DND-41 (cell line): ENCODE data around the gene PHF2.

Source experiments
- ATAC-seq: fragments of 200-7000 bp; cut with Tn5 transposase; 3 replicates; pipeline ENCODE4 v1.9.1; 2021; ENCODE audit warnings: low read depth; ENCODE audit not compliant: insufficient read depth
- DNase-seq: peaks from one replicate; pipeline ENCODE4 v3.0.0-alpha.2; 2020
- H2AFZ ChIP-seq: 2 replicates; pipeline ENCODE4 v1.6.0; 2012; ENCODE audit warnings: low read depth, low read length
- H3K27ac ChIP-seq: 2 replicates; pipeline ENCODE4 v1.5.1; 2012; ENCODE audit warnings: low read length, inconsistent platforms
- H3K27me3 ChIP-seq: fragments of 200-600 bp; sonication (generic); 2 replicates; pipeline ENCODE4 v1.6.0; 2012; ENCODE audit warnings: low read length, mild to moderate bottlenecking, inconsistent platforms; ENCODE audit not compliant: insufficient read depth, poor library complexity
- H3K36me3 ChIP-seq: 2 replicates; pipeline ENCODE4 v1.5.1; 2012; ENCODE audit warnings: low read length, inconsistent platforms; ENCODE audit not compliant: insufficient read depth
- H3K4me1 ChIP-seq: 2 replicates; pipeline ENCODE4 v1.5.1; 2012; ENCODE audit warnings: mild to moderate bottlenecking, low read length; ENCODE audit not compliant: insufficient read depth
- H3K4me2 ChIP-seq: 2 replicates; pipeline ENCODE4 v1.6.0; 2012; ENCODE audit warnings: mild to moderate bottlenecking, moderate library complexity, low read length, inconsistent platforms; ENCODE audit not compliant: insufficient read depth
- H3K4me3 ChIP-seq, 2 experiments: fragments of 200-600 bp in 1 of 2; shearing (Covaris generic) in 1 of 2; 2 replicates each; pipeline ENCODE4 v1.5.1; 2012 to 2016; ENCODE audit warnings: inconsistent platforms in 2 of 2, low read length in 2 of 2, mild to moderate bottlenecking in 2 of 2, low read depth in 1 of 2, moderate library complexity in 1 of 2
- H3K79me2 ChIP-seq: 2 replicates; pipeline ENCODE4 v1.6.0; 2012; ENCODE audit warnings: low read length, inconsistent platforms; ENCODE audit not compliant: insufficient read depth
- H3K9ac ChIP-seq: 2 replicates; pipeline ENCODE4 v1.6.0; 2012; ENCODE audit warnings: low read depth, mild to moderate bottlenecking, inconsistent platforms, low read length, moderate library complexity
- H3K9me3 ChIP-seq: 2 replicates; pipeline ENCODE4 v1.5.1; 2012; ENCODE audit warnings: low read length, moderate library complexity, mild to moderate bottlenecking, inconsistent platforms; ENCODE audit not compliant: insufficient read depth, severe bottlenecking
- H4K20me1 ChIP-seq: 2 replicates; pipeline ENCODE4 v1.6.0; 2012; ENCODE audit warnings: low read length; ENCODE audit not compliant: insufficient read depth
- EZH2 ChIP-seq: IDR thresholded peaks from 3 replicates; pipeline ENCODE4 v1.6.1; 2012; ENCODE audit warnings: borderline replicate concordance, low read depth, mild to moderate bottlenecking, moderate library complexity, low read length, inconsistent platforms; ENCODE audit not compliant: severe bottlenecking
- TF ChIP-seq, protein P1 (sequence below): IDR thresholded peaks from 2 replicates; pipeline ENCODE4 v1.5.1; 2012; ENCODE audit warnings: borderline replicate concordance, low read length, moderate library complexity, mild to moderate bottlenecking; ENCODE audit not compliant: poor library complexity, severe bottlenecking; ENCODE audit errors: extremely low read depth

Gene PHF2

DNA sequence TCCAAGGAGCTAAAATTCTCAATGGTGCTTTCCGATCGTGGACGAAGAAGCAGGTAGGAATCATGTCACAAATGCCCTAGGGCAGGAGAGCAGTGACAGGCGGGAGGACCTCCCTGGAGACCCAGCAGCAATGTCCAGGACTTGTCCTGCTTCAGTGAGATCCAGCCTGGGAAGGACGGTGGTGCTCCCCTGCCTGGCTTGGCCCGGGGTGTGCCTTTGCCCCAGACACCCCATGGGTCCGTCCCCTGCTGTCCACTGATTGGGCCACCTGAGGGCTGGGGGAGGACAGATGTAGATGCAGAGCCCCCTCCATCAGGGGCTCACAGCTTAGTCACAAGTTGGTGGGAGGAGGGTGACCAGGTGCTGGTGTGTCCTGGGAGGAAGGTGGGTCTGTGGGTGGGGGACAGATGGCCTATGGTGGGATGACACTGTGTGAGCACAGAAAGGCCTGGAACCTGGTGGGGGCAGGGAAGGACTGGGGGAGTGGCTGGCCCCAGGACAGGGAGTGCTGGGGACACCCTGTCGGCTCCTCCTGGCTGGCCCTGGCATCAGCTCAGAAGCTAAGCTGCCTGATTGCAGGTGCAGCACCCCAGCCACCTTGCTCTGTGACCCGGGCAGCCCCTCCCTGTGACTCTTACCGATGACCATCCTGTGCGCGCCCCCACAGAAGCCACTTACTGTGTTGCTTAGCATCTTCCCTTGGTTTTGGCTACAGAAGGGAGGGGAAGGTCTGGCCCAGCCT, 82.0 kb downstream of the PHF2 start:
- TF ChIP-seq, protein P1, sequence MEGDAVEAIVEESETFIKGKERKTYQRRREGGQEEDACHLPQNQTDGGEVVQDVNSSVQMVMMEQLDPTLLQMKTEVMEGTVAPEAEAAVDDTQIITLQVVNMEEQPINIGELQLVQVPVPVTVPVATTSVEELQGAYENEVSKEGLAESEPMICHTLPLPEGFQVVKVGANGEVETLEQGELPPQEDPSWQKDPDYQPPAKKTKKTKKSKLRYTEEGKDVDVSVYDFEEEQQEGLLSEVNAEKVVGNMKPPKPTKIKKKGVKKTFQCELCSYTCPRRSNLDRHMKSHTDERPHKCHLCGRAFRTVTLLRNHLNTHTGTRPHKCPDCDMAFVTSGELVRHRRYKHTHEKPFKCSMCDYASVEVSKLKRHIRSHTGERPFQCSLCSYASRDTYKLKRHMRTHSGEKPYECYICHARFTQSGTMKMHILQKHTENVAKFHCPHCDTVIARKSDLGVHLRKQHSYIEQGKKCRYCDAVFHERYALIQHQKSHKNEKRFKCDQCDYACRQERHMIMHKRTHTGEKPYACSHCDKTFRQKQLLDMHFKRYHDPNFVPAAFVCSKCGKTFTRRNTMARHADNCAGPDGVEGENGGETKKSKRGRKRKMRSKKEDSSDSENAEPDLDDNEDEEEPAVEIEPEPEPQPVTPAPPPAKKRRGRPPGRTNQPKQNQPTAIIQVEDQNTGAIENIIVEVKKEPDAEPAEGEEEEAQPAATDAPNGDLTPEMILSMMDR: no peak
- no peak for TF ChIP-seq EZH2

DNA sequence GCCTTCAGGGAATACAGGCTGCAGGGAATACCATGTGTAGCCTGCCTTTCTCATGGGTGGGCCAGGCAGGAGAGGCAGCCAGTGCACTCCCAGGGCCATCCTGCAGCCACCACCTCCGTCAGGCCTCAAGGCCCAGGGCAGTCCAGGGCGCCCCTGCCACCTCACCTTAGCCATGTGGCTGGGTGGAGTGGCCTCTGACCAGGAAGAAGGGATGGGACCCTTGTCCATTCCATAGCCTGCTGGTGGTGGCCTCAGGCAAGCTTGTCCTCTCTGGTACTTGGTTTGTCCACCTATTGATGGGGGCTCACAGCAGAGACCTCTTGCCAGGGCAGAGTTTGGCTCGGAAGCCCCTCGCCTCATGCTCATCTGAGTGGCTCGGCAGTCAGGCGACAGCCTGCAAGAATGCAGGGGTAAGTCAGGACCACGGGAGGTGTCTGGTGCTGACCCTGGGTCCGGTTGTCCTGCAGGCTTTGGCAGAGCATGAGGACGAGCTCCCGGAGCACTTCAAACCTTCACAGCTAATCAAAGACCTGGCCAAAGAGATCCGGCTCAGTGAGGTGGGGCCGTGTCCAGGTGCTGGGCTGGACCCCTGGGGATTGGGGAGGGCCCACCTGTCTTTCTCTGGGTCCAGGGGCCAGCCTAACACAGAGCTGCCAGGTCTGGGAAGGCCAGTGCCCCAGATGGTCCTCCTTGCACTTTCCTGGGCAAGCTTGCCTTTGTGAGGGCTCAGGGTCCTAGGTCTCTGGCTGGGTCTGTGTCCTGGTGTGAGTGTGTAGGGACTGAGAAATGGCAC, 82.9 kb downstream of the PHF2 start:
- H3K9ac ChIP-seq: no peak overlapping the region
- H4K20me1 ChIP-seq: no peaks in the 10 kb centered on the region

More for the DNA sequence above, 82.0 kb downstream of the PHF2 start:
- H3K27me3 ChIP-seq: no peaks in the 10 kb centered on the region
- H3K4me1 ChIP-seq: no peaks in the 10 kb centered on the region
- H2AFZ ChIP-seq: no peak overlapping the region
- no peak overlapping the region for H3K9ac ChIP-seq
- H4K20me1 ChIP-seq: 0 out of 2 replicates have a peak, but pooled peaks cover 2% of the 10 kb centered on the region
- ATAC-seq (no peak), DNase-seq (no peak)
- H3K4me2 ChIP-seq: no peak overlapping the region
- H3K4me3 ChIP-seq: no peak overlapping the region
- peaks cover 88% of the 10 kb centered on the region for H3K36me3 ChIP-seq
- H3K79me2 ChIP-seq: no peaks in the 10 kb centered on the region
- H3K27ac ChIP-seq: no peak overlapping the region
- H3K9me3 ChIP-seq: no peaks in the 10 kb centered on the region

DNA sequence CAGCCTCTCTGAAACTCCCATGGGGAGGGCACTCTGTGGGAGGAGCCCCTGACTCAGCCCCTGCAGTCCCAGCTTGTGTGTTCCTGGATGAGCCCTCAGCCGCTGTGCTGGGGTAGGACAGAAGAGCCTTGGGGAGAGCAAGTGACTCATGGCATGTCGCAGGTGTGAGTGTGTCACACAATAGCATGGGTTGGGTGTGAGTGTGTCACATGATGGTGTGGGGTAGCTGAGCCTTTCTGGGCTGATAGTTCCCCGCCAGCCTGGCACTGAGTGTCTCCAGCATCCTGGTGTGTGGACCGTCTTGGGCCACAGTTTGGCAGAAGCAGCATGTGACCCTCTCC, 83.4 kb downstream of the PHF2 start:
- Histone ChIP-seq H3K9ac (no peak overlapping the region), H3K27ac (no peak overlapping the region), H3K4me2 (no peak overlapping the region), H4K20me1 (no peaks in the 10 kb centered on the region), H3K4me1 (no peaks in the 10 kb centered on the region), H2AFZ (no peak overlapping the region), H3K79me2 (no peaks in the 10 kb centered on the region), H3K36me3 (peaks cover 85% of the 10 kb centered on the region), H3K27me3 (no peaks in the 10 kb centered on the region), H3K4me3 (no peak overlapping the region), H3K9me3 (no peaks in the 10 kb centered on the region)
- DNase-seq: no peak
- ATAC-seq: no peak
- TF ChIP-seq, protein P1: no peak
- TF ChIP-seq EZH2: no peak

More for the DNA sequence above, 82.9 kb downstream of the PHF2 start:
- no peak overlapping the region for H3K4me3 ChIP-seq
- no peak for TF ChIP-seq EZH2
- no peak for DNase-seq
- H3K4me1 ChIP-seq: no peaks in the 10 kb centered on the region
- peaks cover 90% of the 10 kb centered on the region for H3K36me3 ChIP-seq
- no peaks in the 10 kb centered on the region for H3K9me3 ChIP-seq
- no peaks in the 10 kb centered on the region for H3K79me2 ChIP-seq
- H2AFZ ChIP-seq: no peak overlapping the region
- no peak for ATAC-seq
- H3K27me3 ChIP-seq: no peaks in the 10 kb centered on the region
- no peak overlapping the region for H3K4me2 ChIP-seq
- H3K27ac ChIP-seq: no peak overlapping the region

DNA sequence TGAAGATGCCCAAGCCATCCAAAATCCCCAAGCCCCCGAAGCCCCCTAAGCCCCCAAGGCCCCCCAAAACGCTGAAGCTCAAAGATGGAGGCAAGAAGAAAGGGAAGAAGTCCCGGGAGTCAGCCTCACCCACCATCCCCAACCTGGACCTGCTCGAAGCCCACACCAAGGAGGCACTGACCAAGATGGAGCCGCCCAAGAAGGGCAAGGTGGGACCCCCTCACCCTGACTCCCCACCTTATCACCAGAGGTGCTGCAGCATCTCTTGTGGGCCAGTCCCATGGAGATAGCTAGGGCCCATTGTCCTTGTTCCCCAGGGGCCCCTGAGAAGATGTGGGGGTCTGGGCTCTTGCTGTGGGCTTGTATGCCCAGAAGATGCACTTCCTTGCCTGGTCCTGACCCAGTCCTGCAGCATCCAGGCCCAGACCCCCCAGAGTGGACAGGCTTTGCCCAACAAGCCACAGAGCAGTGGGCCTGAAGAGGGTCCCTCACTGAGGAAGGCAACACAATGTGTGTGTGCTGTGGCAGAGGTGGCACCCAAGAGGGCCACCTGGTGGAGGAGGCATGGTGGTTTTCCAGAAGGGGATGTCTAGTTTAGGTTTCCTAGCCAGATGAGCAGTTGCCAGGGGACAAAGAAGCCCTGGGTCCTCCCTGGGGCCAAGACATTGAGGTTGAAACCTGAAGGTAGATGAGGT, 84.1 kb downstream of the PHF2 start:
- H3K9ac ChIP-seq: no peak overlapping the region
- no peaks in the 10 kb centered on the region for H3K27me3 ChIP-seq
- no peaks in the 10 kb centered on the region for H3K79me2 ChIP-seq
- H4K20me1 ChIP-seq: no peaks in the 10 kb centered on the region
- TF ChIP-seq, protein P1: no peak
- TF ChIP-seq EZH2: no peak
- no peak overlapping the region for H3K27ac ChIP-seq
- peaks cover 88% of the 10 kb centered on the region for H3K36me3 ChIP-seq
- H3K4me3 ChIP-seq: no peak overlapping the region
- no peaks in the 10 kb centered on the region for H3K4me1 ChIP-seq
- ATAC-seq: no peak
- H2AFZ ChIP-seq: no peak overlapping the region
- H3K9me3 ChIP-seq: no peaks in the 10 kb centered on the region
- no peak overlapping the region for H3K4me2 ChIP-seq
- no peak for DNase-seq
